HG02943 (cell line): ENCODE results near the gene MIX23.
A peak's percentile ranks its signal among the peaks of the same experiment; 100 is the strongest.

Experiments
- ATAC-seq: cut with Tn5 transposase; IDR thresholded peaks from one replicate; pipeline ENCODE4 v1.9.1; 2021; ENCODE audit warnings: mild to moderate bottlenecking, low read depth, moderate library complexity; ENCODE audit not compliant: unreplicated experiment

The MIX23 gene

GRCh38 chr3:122382888-122383666 lies at the start of gene MIX23:
Gene MIX23, minus strand, starts transcription at chr3:122383231. Its CDS starts 7 bp downstream, at chr3:122383224.
- peak; percentile 40 for ATAC-seq

GRCh38 chr3:122430371-122430770 lies 47.3 kb upstream of the MIX23 start:
- no peak for ATAC-seq

GRCh38 chr3:122427857-122428471 lies 44.9 kb upstream of the MIX23 start:
- no peak for ATAC-seq

- ATAC-seq, result no peak
Observed at GRCh38 chr3:122421836-122422235, 38.8 kb upstream of the MIX23 start.

GRCh38 chr3:122421101-122421500 lies 38.1 kb upstream of the MIX23 start:
- ATAC-seq, result no peak

GRCh38 chr3:122416966-122417365 lies 33.9 kb upstream of the MIX23 start:
- ATAC-seq, result no peak

- peak; percentile 89 for ATAC-seq
Observed at GRCh38 chr3:122415762-122416654, 33.0 kb upstream of the MIX23 start, which contains the start of gene WDR5B. Gene WDR5B, minus strand, starts transcription at chr3:122416062. Its CDS starts 534 bp downstream, at chr3:122415528.

- peak; percentile 44 for ATAC-seq
Observed at GRCh38 chr3:122415104-122415744, 32.2 kb upstream of the MIX23 start.

- ATAC-seq, result no peak
Observed at GRCh38 chr3:122414391-122414790, 31.4 kb upstream of the MIX23 start.

GRCh38 chr3:122410639-122411038 lies 27.6 kb upstream of the MIX23 start:
- no peak for ATAC-seq

- ATAC-seq, result no peak
Observed at GRCh38 chr3:122410111-122410510, 27.1 kb upstream of the MIX23 start.

- ATAC-seq, result no peak
Observed at GRCh38 chr3:122409446-122409845, 26.4 kb upstream of the MIX23 start.

- no peak for ATAC-seq
Observed at GRCh38 chr3:122407946-122408345, 24.9 kb upstream of the MIX23 start.

- ATAC-seq, result no peak
Observed at GRCh38 chr3:122406198-122406597, 23.2 kb upstream of the MIX23 start.

- ATAC-seq, result no peak
Observed at GRCh38 chr3:122405015-122405414, 22.0 kb upstream of the MIX23 start.

GRCh38 chr3:122403489-122403888 lies 20.5 kb upstream of the MIX23 start:
- no peak for ATAC-seq

- no peak for ATAC-seq
Observed at GRCh38 chr3:122398920-122399319, 15.9 kb upstream of the MIX23 start.

- ATAC-seq, result no peak
Observed at GRCh38 chr3:122397201-122397600, 14.2 kb upstream of the MIX23 start.

GRCh38 chr3:122396511-122396910 lies 13.5 kb upstream of the MIX23 start:
- no peak for ATAC-seq

- no peak for ATAC-seq
Observed at GRCh38 chr3:122395582-122395981, 12.6 kb upstream of the MIX23 start.
